K562 (cell line): ENCODE measurements around the gene FAM50B. TPM values are rescaled to one million over a fixed set of nuclear protein-coding genes. Genes with fewer than 3 reads are reported as not detected.

Source experiments
- ATAC-seq: fragments of 200-7000 bp; cut with Tn5 transposase; 3 replicates; pipeline ENCODE4 v1.9.1; 2020; ENCODE audit warnings: moderate library complexity
- BruUV-seq: library from RNA; stranded (reverse); fragments of 400-500 nt; replicated peaks from 2 replicates; lab custom pipeline; 2021; lab: Mats Ljungman, UMichigan
- CTCF ChIA-PET: fragments of 300-600 bp; formaldehyde crosslinking; extraction: SDS; loops from one replicate; lab custom pipeline; 2021; ENCODE audit warnings: low intra/inter-chr PET ratio; lab: Yijun Ruan, JAX
- POLR2A ChIA-PET: fragments of 300-600, 350-650 bp; sonication (Branson Sonifier 250); formaldehyde crosslinking; extraction: SDS; loops from one replicate; lab custom pipeline; 2021; ENCODE audit warnings: antibody characterized with exemption, inconsistent platforms; lab: Yijun Ruan, JAX
- DNase-seq, 4 experiments: peaks; one replicate each; pipeline versions ENCODE4 v3.0.0 to v3.0.0-alpha.2; 2011 to 2018; ENCODE audit warnings: low spot score in 3 of 4, mixed read lengths in 3 of 4; ENCODE audit errors: extremely low read depth in 1 of 4
- FAIRE-seq: peaks from 2 replicates; lab custom pipeline; 2011; peaks lifted over from hg19 to GRCh38; lab: Jason Lieb, UNC
- H2AFZ ChIP-seq: 2 replicates; pipeline ENCODE4 v1.6.0; 2011; ENCODE audit warnings: low read depth, low read length, control low read depth, inconsistent platforms
- H3K27ac ChIP-seq: fragments of 200-600 bp; 3 replicates; pipeline ENCODE4 v1.8.0; 2011; ENCODE audit warnings: low read depth, mild to moderate bottlenecking, control low read depth, inconsistent platforms, low read length, moderate library complexity, mixed read lengths; ENCODE audit errors: extremely low read depth
- H3K27me3 ChIP-seq, 2 experiments: fragments of 300-600 bp in 1 of 2; 2 replicates in 1 of 2; 3 replicates in 1 of 2; pipeline versions ENCODE4 v1.6.0 to v1.8.0; 2011; ENCODE audit warnings: inconsistent platforms in 2 of 2, low read length in 2 of 2, mild to moderate bottlenecking in 1 of 2, mixed read lengths in 1 of 2, moderate library complexity in 1 of 2; ENCODE audit not compliant: control insufficient read depth in 2 of 2, insufficient read depth in 2 of 2
- H3K36me3 ChIP-seq: fragments of 300-600 bp; 3 replicates; pipeline ENCODE4 v1.8.0; 2011; ENCODE audit warnings: mild to moderate bottlenecking, low read length, inconsistent platforms; ENCODE audit not compliant: control insufficient read depth, insufficient read depth
- H3K4me1 ChIP-seq, 2 experiments: fragments of 200-600 bp in 1 of 2; replicated peaks in 1 of 2; 2 replicates in 1 of 2; 3 replicates in 1 of 2; pipeline versions ENCODE4 v1.5.1 to v1.8.0; 2011; ENCODE audit warnings: inconsistent platforms in 2 of 2, low read length in 2 of 2, mild to moderate bottlenecking in 1 of 2, mixed read lengths in 1 of 2, moderate library complexity in 1 of 2; ENCODE audit not compliant: control insufficient read depth in 2 of 2, insufficient read depth in 2 of 2
- H3K4me2 ChIP-seq: 2 replicates; pipeline ENCODE4 v1.6.1; 2011; ENCODE audit warnings: low read length, control low read depth, inconsistent platforms, mixed read lengths; ENCODE audit not compliant: insufficient read depth
- H3K4me3 ChIP-seq: fragments of 200-600 bp; sonication (generic), shearing (Covaris generic); 2 replicates; pipeline ENCODE4 v1.5.1; 2016; ENCODE audit warnings: control low read depth, inconsistent platforms
- H3K79me2 ChIP-seq: fragments of 200-600 bp; 3 replicates; pipeline ENCODE4 v1.8.0; 2011; ENCODE audit warnings: low read length, inconsistent platforms; ENCODE audit not compliant: control insufficient read depth, insufficient read depth
- H3K9ac ChIP-seq, 2 experiments: 2 replicates each; pipeline versions ENCODE4 v1.6.0 to v1.6.1; 2011; ENCODE audit warnings: low read depth in 2 of 2, low read length in 2 of 2, control low read depth in 1 of 2, inconsistent platforms in 1 of 2, mild to moderate bottlenecking in 1 of 2, mixed read lengths in 1 of 2; ENCODE audit not compliant: insufficient read depth in 1 of 2
- H3K9me1 ChIP-seq: one replicate; pipeline ENCODE4 v1.6.0; 2011; ENCODE audit warnings: inconsistent platforms, mild to moderate bottlenecking, low read length, moderate library complexity; ENCODE audit not compliant: control insufficient read depth, insufficient read depth
- H3K9me3 ChIP-seq: replicated peaks from 2 replicates; pipeline ENCODE4 v1.5.1; 2011; ENCODE audit warnings: low read depth, low read length, inconsistent platforms; ENCODE audit not compliant: control insufficient read depth, insufficient read depth
- H4K20me1 ChIP-seq: replicated peaks from 2 replicates; pipeline ENCODE4 v1.6.1; 2011; ENCODE audit warnings: low read length, inconsistent platforms, mixed read lengths; ENCODE audit not compliant: control insufficient read depth, insufficient read depth
- CREM ChIP-seq: IDR thresholded peaks from 2 replicates; pipeline ENCODE4 v1.6.1; 2014; ENCODE audit warnings: antibody characterized with exemption, low read depth
- CTCFL ChIP-seq: IDR thresholded peaks from 2 replicates; pipeline ENCODE4 v1.6.1; 2011; ENCODE audit warnings: borderline replicate concordance, low read depth, mild to moderate bottlenecking, moderate library complexity, low read length; ENCODE audit not compliant: insufficient read depth, poor library complexity, severe bottlenecking
- HDAC2 ChIP-seq: fragments of 450-650 bp; IDR thresholded peaks from 2 replicates; pipeline ENCODE4 v1.6.1; 2016; ENCODE audit warnings: mild to moderate bottlenecking
- MGA ChIP-seq: fragments of 450-650 bp; IDR thresholded peaks from 2 replicates; pipeline ENCODE4 v1.6.1; 2016; ENCODE audit warnings: mild to moderate bottlenecking, moderate library complexity
- NFYB ChIP-seq: IDR thresholded peaks from 2 replicates; pipeline ENCODE4 v1.6.1; 2011; ENCODE audit warnings: mild to moderate bottlenecking, moderate library complexity; ENCODE audit not compliant: insufficient read length; ENCODE audit errors: extremely low read depth
- SNIP1 ChIP-seq: fragments of 450-650 bp; IDR thresholded peaks from 2 replicates; pipeline ENCODE4 v1.7.1; 2017; ENCODE audit warnings: low read depth, mild to moderate bottlenecking
- ZNF589 ChIP-seq: fragments of 200-800 bp; sonication (Bioruptor generic); IDR thresholded peaks from 2 replicates; pipeline ENCODE4 v1.6.1; 2016; ENCODE audit warnings: low read depth, missing genetic modification characterization, missing compliant biosample characterization
- WGBS: fragments of 100-300 bp; shearing (Covaris generic); methylation state at CpG from one replicate; pipeline ENCODE4 v1.1.6; 2016; ENCODE audit warnings: low coverage, mixed read lengths; ENCODE audit not compliant: insufficient coverage; ENCODE audit errors: missing lambda C conversion rate; 5-methylcytosine and 5-hydroxymethylcytosine counted together
- in situ Hi-C: fragments of 300-500 bp; cut with MboI; formaldehyde crosslinking; loops from 4 replicates; pipeline ENCODE4 v1.15.0; 2018; ENCODE audit warnings: inconsistent platforms, mixed read lengths
- intact Hi-C: fragments of 100-400 bp; cut with micrococcal nuclease; formaldehyde crosslinking; loops from 2 replicates; pipeline ENCODE4 v1.14.2; 2022
- polyA plus RNA-seq, 8 experiments: library from polyadenylated mRNA; depleted of rRNA in 4 of 8; stranded (reverse) in 5 of 8; unstranded in 3 of 8; fragments of >200 nt; fragmentation: Nextera tagmentation in 2 of 8; fragmentation: Illumina TruSeq in 1 of 8; extraction: Ambion mirVana in 2 of 8; extraction: Trizol in 1 of 8; gene quantifications; 2 replicates each; pipeline versions ENCODE4 v1.2.1 to v1.2.3, GENCODE V29; 2011 to 2014; ENCODE audit warnings: inconsistent platforms in 1 of 8, missing spikeins in 1 of 8
- total RNA-seq, 7 experiments: library from RNA; depleted of rRNA in 6 of 7; stranded (reverse); fragments of >200 nt in 6 of 7; fragmentation: Illumina TruSeq in 2 of 7; extraction: Trizol in 2 of 7; gene quantifications; 2 replicates each; pipeline versions ENCODE4 v1.2.1 to v1.2.3, GENCODE V29; 2011 to 2021; ENCODE audit warnings: low replicate concordance in 1 of 7

Gene FAM50B
- total and polyA plus RNA-seq, 9 of the 15 experiments (the other 6 are each of a cell fraction or from before 2014, with no cell fraction given) = 0.09 to 0.16 (median 0.13) TPM; not detected in 6

DNA sequence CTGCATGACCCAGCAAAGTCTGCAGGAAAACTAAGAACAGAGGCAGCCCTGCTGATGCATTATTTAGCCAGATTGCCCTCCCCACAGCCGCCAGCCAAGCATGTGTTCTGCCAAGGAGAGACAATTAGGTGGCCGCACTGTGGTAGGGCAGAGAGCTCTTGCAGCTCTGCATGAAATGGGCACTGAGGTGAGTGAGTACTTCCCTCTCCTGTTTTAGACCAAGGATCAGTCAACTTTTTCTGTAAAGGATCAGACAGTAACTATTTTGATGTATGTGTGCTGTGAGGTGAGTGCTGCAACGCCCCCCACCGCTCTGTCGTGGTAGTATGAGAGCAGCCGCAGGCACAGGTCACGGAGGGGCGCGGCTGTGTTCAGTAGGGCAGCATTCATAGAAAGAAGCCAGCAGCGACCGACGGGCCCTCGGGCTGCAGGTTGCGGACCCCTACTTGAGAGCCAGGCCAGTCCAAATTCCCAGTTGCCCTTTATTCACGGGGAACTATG is 23.8 kb upstream of the FAM50B start:
- Histone ChIP-seq H3K27ac (no peak overlapping the region), H2AFZ (no peak overlapping the region), H4K20me1 (0 out of 2 replicates have a peak, but pooled peaks cover 5% of the 10 kb centered on the region), H3K4me2 (no peak overlapping the region), H3K4me3 (no peak overlapping the region), H3K9ac (no peak overlapping the region), H3K4me1 (no peaks in the 10 kb centered on the region), H3K79me2 (no peaks in the 10 kb centered on the region), H3K36me3 (no peaks in the 10 kb centered on the region), H3K9me1 (no peaks in the 10 kb centered on the region), H3K27me3 (peaks cover 52 to 79% of the 10 kb centered on the region in 2 experiments), H3K9me3 (no peaks in the 10 kb centered on the region)
- BruUV-seq = no TSS peak
- in situ Hi-C loops (no loop called here), intact Hi-C loops (loop anchor here (1.0 kb wide), 1 partner anchor 77 kb away; no protein-coding TSS in a partner anchor)
- no peak for FAIRE-seq
- POLR2A ChIA-PET = no interaction called here
- WGBS = 14% methylated on average over 13 of the region's 15 CpGs
- peak in 2 of 4 experiments; percentile 32 to 42 for DNase-seq
- peak; percentile 91 for ATAC-seq
- CTCF ChIA-PET = interaction anchor here (0.6 to 1.2 kb wide), 3 partner anchors 77 to 153 kb away, joined by 3 to 4 read pairs (median 3); no protein-coding TSS in a partner anchor
- TF ChIP-seq MGA (no peak), CREM (peak; percentile 38; the same call in 1 of the 2 replicates), SNIP1 (no peak), ZNF589 (CRISPR knock-in tag) (no peak), NFYB (no peak), CTCFL (peak; percentile 75), HDAC2 (no peak)
